H1 (cell line): ENCODE measurements around the gene C5AR1. TPM values are rescaled to one million over a fixed set of nuclear protein-coding genes. Genes with fewer than 3 reads are reported as not detected.

Experiments used
- CTCF ChIA-PET: fragments of 300-600 bp; sonication (Branson Sonifier 250); formaldehyde crosslinking; loops from one replicate; lab custom pipeline; 2021; ENCODE audit not compliant: partially characterized antibody; lab: Charles Lee
- POLR2A ChIA-PET: fragments of 300-600 bp; sonication (Branson Sonifier 250); formaldehyde crosslinking; loops from one replicate; lab custom pipeline; 2021; ENCODE audit warnings: inconsistent platforms; ENCODE audit not compliant: partially characterized antibody; lab: Charles Lee
- DNase-seq, 2 experiments: peaks; one replicate each; pipeline versions ENCODE4 v3.0.0 to v3.0.0-alpha.2; 2010 to 2022; ENCODE audit warnings: low spot score in 2 of 2, low read depth in 1 of 2, mixed read lengths in 1 of 2
- FAIRE-seq: peaks from 2 replicates; lab custom pipeline; 2011; peaks lifted over from hg19 to GRCh38; lab: Jason Lieb, UNC
- H2AFZ ChIP-seq: 2 replicates; pipeline ENCODE4 v1.8.1; 2012; ENCODE audit warnings: low read length, inconsistent platforms
- H2AK5ac ChIP-seq: 2 replicates; pipeline ENCODE4 v1.6.1; 2013; ENCODE audit warnings: low read depth, low read length
- H2BK120ac ChIP-seq: replicated peaks from 2 replicates; pipeline ENCODE3; 2013; ENCODE audit warnings: low read depth, low read length, inconsistent platforms
- H2BK12ac ChIP-seq: 2 replicates; pipeline ENCODE4 v1.6.1; 2013; ENCODE audit warnings: low read depth, low read length
- H2BK15ac ChIP-seq: 2 replicates; pipeline ENCODE4 v1.6.1; 2013; ENCODE audit warnings: low read length
- H2BK20ac ChIP-seq: 2 replicates; pipeline ENCODE4 v1.6.1; 2013; ENCODE audit warnings: low read length
- H2BK5ac ChIP-seq: 2 replicates; pipeline ENCODE4 v1.6.1; 2013; ENCODE audit warnings: low read depth, low read length
- H3K14ac ChIP-seq: 2 replicates; pipeline ENCODE4 v1.6.1; 2013; ENCODE audit warnings: inconsistent platforms; ENCODE audit not compliant: insufficient read length
- H3K18ac ChIP-seq: 2 replicates; pipeline ENCODE4 v1.6.1; 2013; ENCODE audit warnings: low read length; ENCODE audit errors: extremely low read depth
- H3K23ac ChIP-seq: 2 replicates; pipeline ENCODE4 v1.6.1; 2013; ENCODE audit warnings: inconsistent platforms; ENCODE audit not compliant: insufficient read length
- H3K23me2 ChIP-seq: 2 replicates; pipeline ENCODE4 v1.6.1; 2013; ENCODE audit warnings: low read depth, low read length
- H3K27ac ChIP-seq: 2 replicates; pipeline ENCODE4 v1.6.1; 2011; ENCODE audit warnings: low read depth, low read length, inconsistent platforms
- H3K27me3 ChIP-seq, 4 experiments: replicated peaks in 1 of 4; 1 replicate in 1 of 4; 2 replicates in 3 of 4; pipeline versions ENCODE4 v1.6.1 to v1.8.1; 2011 to 2013; ENCODE audit warnings: low read length in 3 of 4, mild to moderate bottlenecking in 3 of 4, inconsistent platforms in 2 of 4, mixed read lengths in 2 of 4, moderate library complexity in 1 of 4; ENCODE audit not compliant: control insufficient read depth in 3 of 4, insufficient read depth in 3 of 4; ENCODE audit errors: extremely low read depth in 1 of 4
- H3K36me3 ChIP-seq, 4 experiments: 2 replicates each; pipeline versions ENCODE4 v1.6.1 to v1.8.1; 2011 to 2013; ENCODE audit warnings: mild to moderate bottlenecking in 4 of 4, low read length in 3 of 4, moderate library complexity in 2 of 4, control low read depth in 1 of 4, inconsistent platforms in 1 of 4; ENCODE audit not compliant: insufficient read depth in 4 of 4, control insufficient read depth in 2 of 4
- H3K4ac ChIP-seq: replicated peaks from 2 replicates; pipeline ENCODE3; 2013; ENCODE audit warnings: low read length, low read depth, mixed read lengths, inconsistent platforms; ENCODE audit not compliant: insufficient read length
- H3K4me1 ChIP-seq, 4 experiments: replicated peaks in 1 of 4; 1 replicate in 1 of 4; 2 replicates in 3 of 4; pipeline versions ENCODE4 v1.6.1 to v1.8.1; 2011 to 2013; ENCODE audit warnings: low read length in 3 of 4, inconsistent platforms in 2 of 4, mixed read lengths in 1 of 4; ENCODE audit not compliant: insufficient read depth in 4 of 4, control insufficient read depth in 3 of 4
- H3K4me2 ChIP-seq, 2 experiments: 2 replicates each; pipeline versions ENCODE4 v1.6.1 to v1.8.1; 2011 to 2013; ENCODE audit warnings: low read depth in 2 of 2, low read length in 2 of 2, control low read depth in 1 of 2, inconsistent platforms in 1 of 2, mild to moderate bottlenecking in 1 of 2; ENCODE audit not compliant: insufficient read depth in 1 of 2
- H3K4me3 ChIP-seq, 4 experiments: fragments of 200-600, 300-600 bp in 1 of 4; sonication (generic), shearing (Covaris generic), sonication (Bioruptor Twin) in 1 of 4; 2 replicates each; pipeline versions ENCODE4 v1.5.1 to v1.8.1; 2011 to 2016; ENCODE audit warnings: low read length in 4 of 4, low read depth in 3 of 4, control low read depth in 2 of 4, inconsistent platforms in 2 of 4, mild to moderate bottlenecking in 2 of 4, mixed read lengths in 1 of 4, moderate library complexity in 1 of 4; ENCODE audit not compliant: insufficient read depth in 2 of 4; ENCODE audit errors: extremely low read depth in 1 of 4
- H3K56ac ChIP-seq: replicated peaks from 2 replicates; pipeline ENCODE3; 2013; ENCODE audit warnings: low read depth, mild to moderate bottlenecking, mixed read lengths, low read length, inconsistent platforms; ENCODE audit not compliant: insufficient read length
- H3K79me1 ChIP-seq: 2 replicates; pipeline ENCODE4 v1.6.1; 2013; ENCODE audit warnings: low read depth, low read length, control low read depth
- H3K79me2 ChIP-seq, 2 experiments: 2 replicates each; pipeline versions ENCODE4 v1.6.1 to v1.8.1; 2012 to 2013; ENCODE audit warnings: low read length in 2 of 2, mild to moderate bottlenecking in 2 of 2, inconsistent platforms in 1 of 2; ENCODE audit not compliant: insufficient read depth in 2 of 2, control insufficient read depth in 1 of 2
- H3K9ac ChIP-seq, 4 experiments: replicated peaks in 1 of 4; 1 replicate in 1 of 4; 2 replicates in 3 of 4; pipeline versions ENCODE4 v1.6.1 to v1.8.1; 2011 to 2013; ENCODE audit warnings: low read depth in 3 of 4, low read length in 3 of 4, control low read depth in 2 of 4, mild to moderate bottlenecking in 2 of 4, moderate library complexity in 2 of 4, inconsistent platforms in 1 of 4; ENCODE audit errors: extremely low read depth in 1 of 4
- H3K9me3 ChIP-seq, 2 experiments: 2 replicates each; pipeline versions ENCODE4 v1.6.1 to v1.8.1; 2012 to 2013; ENCODE audit warnings: mild to moderate bottlenecking in 2 of 2, moderate library complexity in 2 of 2, control low read depth in 1 of 2, inconsistent platforms in 1 of 2, low read depth in 1 of 2, low read length in 1 of 2, mixed read lengths in 1 of 2; ENCODE audit not compliant: insufficient read depth in 2 of 2
- H4K20me1 ChIP-seq, 2 experiments: replicated peaks in 1 of 2; 2 replicates each; pipeline versions ENCODE3 to v1.8.1; 2011 to 2013; ENCODE audit warnings: inconsistent platforms in 2 of 2, low read length in 2 of 2, mild to moderate bottlenecking in 1 of 2; ENCODE audit not compliant: insufficient read depth in 2 of 2, control insufficient read depth in 1 of 2
- H4K5ac ChIP-seq: 2 replicates; pipeline ENCODE4 v1.6.1; 2013; ENCODE audit warnings: low read length, low read depth, mixed read lengths, inconsistent platforms; ENCODE audit not compliant: insufficient read length
- H4K8ac ChIP-seq: 2 replicates; pipeline ENCODE4 v1.8.0; 2013; ENCODE audit warnings: mild to moderate bottlenecking, moderate library complexity, low read length, inconsistent platforms; ENCODE audit not compliant: insufficient read depth; ENCODE audit errors: extremely low read depth
- H4K91ac ChIP-seq: replicated peaks from 2 replicates; pipeline ENCODE3; 2013; ENCODE audit warnings: low read length, mixed read lengths, inconsistent platforms; ENCODE audit not compliant: insufficient read length
- CBX8 ChIP-seq: fragments of 300-800, 300-1000 bp; sonication (generic); IDR thresholded peaks from 2 replicates; pipeline ENCODE4 v1.7.1; 2016; ENCODE audit warnings: low read depth, low read length, borderline replicate concordance
- CTBP2 ChIP-seq: IDR thresholded peaks from 2 replicates; pipeline ENCODE4 v1.7.0; 2011; ENCODE audit warnings: borderline replicate concordance, mild to moderate bottlenecking, moderate library complexity, mixed read lengths, low read length; ENCODE audit not compliant: insufficient read depth, insufficient read length
- GABPA ChIP-seq: IDR thresholded peaks from 2 replicates; pipeline ENCODE4 v1.6.1; 2011; ENCODE audit warnings: mild to moderate bottlenecking, low read length, moderate library complexity, borderline replicate concordance; ENCODE audit not compliant: insufficient read depth
- JUN ChIP-seq: IDR thresholded peaks from 2 replicates; pipeline ENCODE4 v1.6.1; 2011; ENCODE audit warnings: low read depth, mild to moderate bottlenecking, improper control_type of control experiment, low read length
- PHF8 ChIP-seq: fragments of 200-600 bp; sonication (generic); conservative IDR thresholded peaks from 2 replicates; pipeline ENCODE4 v1.7.1; 2012; ENCODE audit warnings: low read depth, mild to moderate bottlenecking, inconsistent platforms, low read length, moderate library complexity
- POLR2AphosphoS5 ChIP-seq: IDR thresholded peaks from 2 replicates; pipeline ENCODE4 v1.6.1; 2011; ENCODE audit warnings: low read depth, low read length
- POU5F1 ChIP-seq: IDR thresholded peaks from 2 replicates; pipeline ENCODE4 v1.6.1; 2011; ENCODE audit warnings: low read depth, mild to moderate bottlenecking, low read length, moderate library complexity
- SIN3A ChIP-seq, 2 experiments: IDR thresholded peaks in 1 of 2; conservative IDR thresholded peaks in 1 of 2; 2 replicates each; pipeline ENCODE4 v1.6.1; 2011 to 2012; ENCODE audit warnings: low read length in 2 of 2, improper control_type of control experiment in 1 of 2, low read depth in 1 of 2, mild to moderate bottlenecking in 1 of 2
- WGBS, 2 experiments: shearing (Covaris generic) in 1 of 2; methylation state at CpG; one replicate each; pipeline versions ENCODE4 v1.1.6 to v1.1.7; 2013 to 2015; ENCODE audit warnings: low lambda C conversion rate in 2 of 2, mixed read lengths in 2 of 2, inconsistent platforms in 1 of 2, low coverage in 1 of 2, missing lambda C conversion rate in 1 of 2; ENCODE audit not compliant: insufficient replicate concordance in 2 of 2, insufficient coverage in 1 of 2, insufficient read length in 1 of 2; ENCODE audit errors: extremely low coverage in 1 of 2, missing lambda C conversion rate in 1 of 2; 5-methylcytosine and 5-hydroxymethylcytosine counted together
- polyA plus RNA-seq, 7 experiments: library from polyadenylated mRNA; depleted of rRNA in 3 of 7; stranded (reverse) in 5 of 7; unstranded in 2 of 7; fragments of >200 nt in 5 of 7; fragments of 200-250 nt in 2 of 7; gene quantifications; 1 replicate in 5 of 7; 2 replicates in 1 of 7; 4 replicates in 1 of 7; pipeline versions ENCODE4 v1.2.1 to v1.2.3, GENCODE V29; 2011 to 2013; ENCODE audit warnings: missing spikeins in 2 of 7, mixed read lengths in 2 of 7
- total RNA-seq: library from RNA; stranded (reverse); fragmentation: NEBNext Ultra II Directional; extraction: Animal tissue kit (Norgen Biotek cat#: 25700); gene quantifications from 2 replicates; pipeline ENCODE4 v1.2.1, GENCODE V29; 2021
- TF ChIP-seq, protein P1 (sequence below): IDR thresholded peaks from 2 replicates; pipeline ENCODE4 v1.6.1; 2012; ENCODE audit warnings: inconsistent platforms
- TF ChIP-seq, protein P2 (sequence below): IDR thresholded peaks from 2 replicates; pipeline ENCODE4 v1.6.1; 2012; ENCODE audit warnings: inconsistent platforms

Gene C5AR1
- total and polyA plus RNA-seq, 2 of the 8 experiments (the other 6 are each of a cell fraction or from before 2014, with no cell fraction given): 0.20 TPM; not detected in 1

DNA sequence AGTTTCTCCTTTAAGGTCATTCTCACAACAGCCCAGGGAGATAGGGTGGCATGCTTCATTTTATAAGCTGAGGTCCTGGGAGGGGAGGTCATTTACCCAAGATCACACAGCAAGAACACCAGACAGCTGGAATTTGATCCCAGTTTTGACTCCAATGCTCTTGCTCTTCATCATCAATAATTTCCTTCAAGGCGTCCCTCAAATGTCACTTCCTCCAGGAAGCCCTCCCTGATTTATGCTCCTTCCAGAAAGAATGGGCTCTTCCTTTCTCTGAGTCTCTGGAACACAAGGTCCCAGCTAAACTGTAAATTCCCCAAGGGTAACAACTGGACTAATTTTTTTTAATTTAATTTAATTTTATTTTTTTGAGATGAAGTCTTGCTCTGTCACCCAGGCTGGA is 34.8 kb downstream of the C5AR1 start:
- Histone ChIP-seq H4K20me1 (no peaks in the 10 kb centered on the region), H3K27me3 (peaks cover 0 to 3% (median 0%) of the 10 kb centered on the region in 4 experiments; a peak in 2 of 7 replicates), H3K9me3 (no peaks in the 10 kb centered on the region), H4K91ac (no peak overlapping the region), H3K27ac (no peak overlapping the region), H2AFZ (no peak overlapping the region), H2BK120ac (no peak overlapping the region), H2BK20ac (no peak overlapping the region), H3K4me3 (no peak overlapping the region), H2BK5ac (no peak overlapping the region), H3K79me2 (peaks cover 0 to under 1% of the 10 kb centered on the region in 2 experiments; a peak in 2 of 4 replicates), H3K23ac (no peak overlapping the region), H3K4me1 (no peaks in the 10 kb centered on the region; a peak in 1 of 7 replicates), H3K23me2 (peaks cover 2% of the 10 kb centered on the region; the same call in 1 of the 2 replicates), H3K9ac (no peak overlapping the region), H3K4me2 (no peak overlapping the region), H4K8ac (no peak overlapping the region), H2BK15ac (no peak overlapping the region), H3K4ac (no peak overlapping the region), H3K14ac (no peak overlapping the region), H2AK5ac (no peak overlapping the region), H4K5ac (no peak overlapping the region), H3K18ac (no peak overlapping the region), H3K56ac (no peak overlapping the region), H2BK12ac (no peak overlapping the region), H3K36me3 (no peaks in the 10 kb centered on the region), H3K79me1 (no peaks in the 10 kb centered on the region)
- ChIA-PET POLR2A (interaction anchor here (1.1 kb wide), 1 partner anchor 9 kb away, joined by 3 read pairs; no protein-coding TSS in a partner anchor), CTCF (interaction anchor here (1.0 to 2.4 kb wide), 6 partner anchors 21 to 169 kb away, joined by 3 to 10 read pairs (median 5); no protein-coding TSS in a partner anchor)
- TF ChIP-seq POLR2AphosphoS5: no peak
- TF ChIP-seq CTBP2: no peak
- no peak for TF ChIP-seq SIN3A (conservative IDR thresholded peaks at IDR 0.05 in 1 of 2, IDR thresholded peaks at IDR 0.05 in 1 of 2; ENCODE audit: low read depth in 1 of 2, low read length in 2 of 2)
- TF ChIP-seq, protein P1, sequence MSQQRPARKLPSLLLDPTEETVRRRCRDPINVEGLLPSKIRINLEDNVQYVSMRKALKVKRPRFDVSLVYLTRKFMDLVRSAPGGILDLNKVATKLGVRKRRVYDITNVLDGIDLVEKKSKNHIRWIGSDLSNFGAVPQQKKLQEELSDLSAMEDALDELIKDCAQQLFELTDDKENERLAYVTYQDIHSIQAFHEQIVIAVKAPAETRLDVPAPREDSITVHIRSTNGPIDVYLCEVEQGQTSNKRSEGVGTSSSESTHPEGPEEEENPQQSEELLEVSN: no peak
- no peak for TF ChIP-seq CBX8
- TF ChIP-seq POU5F1: no peak
- TF ChIP-seq PHF8: no peak
- TF ChIP-seq, protein P2, sequence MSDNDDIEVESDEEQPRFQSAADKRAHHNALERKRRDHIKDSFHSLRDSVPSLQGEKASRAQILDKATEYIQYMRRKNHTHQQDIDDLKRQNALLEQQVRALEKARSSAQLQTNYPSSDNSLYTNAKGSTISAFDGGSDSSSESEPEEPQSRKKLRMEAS: no peak
- no peak for TF ChIP-seq JUN
- TF ChIP-seq GABPA: no peak
- WGBS, 2 experiments: 91% methylated on average over 1 of the region's 1 CpG; no CpG with 5 or more reads in 1 of the 2 experiments
- FAIRE-seq: no peak
- no peak for DNase-seq
